Activated naive CD4-positive, alpha-beta T cell (primary cell): ENCODE results near the gene MMP23B.
A peak's percentile ranks its signal among the peaks of the same experiment; 100 is the strongest.

Experiments
- DNase-seq, 4 experiments: peaks; one replicate each; lab custom pipeline; 2025; lab: John Stamatoyannopoulos, UW

Gene MMP23B

DNA sequence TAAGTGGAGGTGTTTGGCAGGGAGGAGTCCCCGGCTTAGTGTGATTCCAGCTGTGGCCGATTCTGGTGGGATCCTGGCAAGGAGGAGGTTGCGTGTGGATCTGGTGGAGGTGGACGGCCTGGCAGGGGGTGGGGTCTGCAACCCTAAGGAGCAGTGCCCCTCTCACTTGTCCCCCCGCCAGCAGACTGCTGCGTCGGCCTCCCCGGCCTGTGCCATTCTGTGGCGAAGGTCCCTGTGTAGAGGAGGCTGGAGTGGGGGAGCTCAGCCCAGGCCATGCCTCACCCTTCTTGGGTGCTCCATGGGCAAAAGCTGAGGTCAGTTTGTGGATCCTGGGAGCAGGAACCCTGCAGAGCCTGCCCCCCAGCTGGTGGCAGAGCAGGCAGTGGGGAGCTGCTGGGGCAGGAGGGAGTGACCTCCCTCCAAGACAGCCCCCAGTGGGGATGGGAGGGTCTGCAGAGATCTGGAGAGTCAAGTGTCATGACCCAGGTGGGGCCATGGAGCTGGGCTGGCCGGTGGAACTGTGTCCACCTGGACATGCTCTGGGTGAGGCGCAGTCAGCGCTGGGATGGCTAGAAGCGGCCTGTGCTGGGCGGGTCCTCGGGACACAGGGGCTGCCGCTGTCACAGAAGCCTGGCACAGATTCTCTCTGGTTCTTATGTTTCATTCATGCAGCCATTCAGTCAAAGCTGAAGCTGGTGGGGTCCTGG, 11.4 kb upstream of the MMP23B start:
- no peak for DNase-seq

DNA sequence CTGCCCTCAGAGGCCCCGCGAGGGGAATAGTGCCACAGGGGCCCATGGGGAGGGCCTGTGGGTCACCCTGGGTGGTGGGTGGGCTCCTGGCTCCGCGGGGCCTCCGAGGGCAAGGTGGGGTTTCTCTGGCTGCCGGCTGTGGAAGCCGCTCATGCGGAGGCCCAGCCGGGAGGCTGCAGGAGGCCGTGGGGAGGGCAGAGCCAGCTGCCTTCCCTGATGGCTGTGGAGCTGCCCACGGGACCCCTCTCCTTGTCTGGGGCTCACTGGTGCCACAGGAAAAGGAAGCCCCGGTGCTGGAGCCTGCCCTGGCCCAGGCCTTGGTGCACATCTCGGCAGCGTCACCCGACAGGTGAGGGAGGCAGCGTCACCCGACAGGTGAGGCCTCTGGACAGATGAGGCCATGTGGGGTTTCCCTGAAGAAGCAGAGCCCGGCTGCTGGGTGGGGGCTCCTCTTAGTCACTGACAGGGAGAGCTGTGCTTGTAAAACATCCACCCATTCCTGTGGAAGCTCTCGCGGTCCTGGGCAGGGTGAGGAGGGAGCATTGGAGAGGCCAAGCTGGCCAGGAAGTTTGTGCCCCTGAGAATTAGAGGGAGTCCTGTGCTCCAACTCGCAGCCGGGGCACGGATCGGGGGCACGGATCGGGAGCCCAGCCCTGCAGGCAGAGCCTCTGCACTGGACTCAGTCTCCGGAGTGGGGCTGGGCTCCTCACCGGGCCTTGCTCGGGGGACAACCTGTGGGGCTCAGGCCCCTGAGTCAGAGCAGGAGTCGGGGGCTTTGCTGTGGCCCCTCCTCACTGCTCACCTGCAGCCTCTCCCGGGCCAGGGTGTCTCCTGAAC, 10.6 kb upstream of the MMP23B start:
- DNase-seq = no peak

DNA sequence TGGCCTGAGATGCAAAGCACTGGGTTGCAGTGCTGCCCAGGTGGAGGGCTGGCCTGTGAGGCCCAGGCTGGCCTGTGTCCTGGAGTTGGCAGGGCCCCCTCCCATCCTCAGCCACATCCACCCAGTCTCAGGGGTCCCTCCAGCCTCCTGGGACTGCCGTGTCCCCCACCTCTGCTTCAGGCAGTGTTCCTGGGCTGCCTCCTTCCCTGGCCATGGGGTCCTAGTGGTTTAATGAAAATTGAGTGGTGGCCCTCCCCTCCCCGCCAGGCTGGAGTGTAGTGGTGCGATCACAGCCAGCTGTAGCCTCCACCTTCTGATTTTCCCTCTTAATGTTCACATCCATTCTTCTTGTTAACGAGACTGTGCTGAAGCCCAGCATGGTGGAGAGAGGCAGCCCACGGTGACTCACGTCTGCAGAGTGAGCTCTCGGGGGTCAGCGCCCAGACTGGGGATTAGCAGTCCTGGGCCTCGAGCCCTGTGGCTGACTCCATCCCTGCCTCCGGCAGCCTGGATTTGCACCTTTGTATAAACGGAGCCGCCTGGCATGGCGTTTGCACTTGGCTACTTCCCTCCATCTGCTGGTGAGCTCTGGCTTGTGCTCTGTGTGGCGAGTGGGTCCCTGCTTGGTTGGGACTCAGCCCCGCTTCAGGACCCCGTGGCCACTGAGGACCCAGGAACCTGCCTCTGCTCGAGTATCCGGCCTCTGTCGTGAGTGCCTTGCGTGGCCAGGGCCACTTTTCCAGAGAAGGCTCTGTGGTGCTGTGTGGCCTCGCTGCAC, 9.8 kb upstream of the MMP23B start:
- DNase-seq = no peak

DNA sequence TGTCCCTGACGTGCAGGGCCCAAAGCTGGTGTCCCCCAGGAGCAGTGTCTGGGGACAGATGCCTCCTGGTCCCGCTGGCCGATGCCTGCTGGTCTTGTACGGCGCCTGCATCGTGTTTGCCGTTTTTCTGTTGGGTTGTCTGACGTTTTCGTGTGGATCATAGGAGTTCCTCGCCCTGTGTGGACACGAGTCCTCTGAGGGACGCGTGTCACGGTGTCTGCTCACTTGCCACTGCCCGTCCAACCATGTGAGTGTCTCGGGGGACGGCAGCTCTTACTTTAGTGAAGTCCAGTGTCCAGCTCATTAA, 9.2 kb upstream of the MMP23B start:
- DNase-seq = no peak

DNA sequence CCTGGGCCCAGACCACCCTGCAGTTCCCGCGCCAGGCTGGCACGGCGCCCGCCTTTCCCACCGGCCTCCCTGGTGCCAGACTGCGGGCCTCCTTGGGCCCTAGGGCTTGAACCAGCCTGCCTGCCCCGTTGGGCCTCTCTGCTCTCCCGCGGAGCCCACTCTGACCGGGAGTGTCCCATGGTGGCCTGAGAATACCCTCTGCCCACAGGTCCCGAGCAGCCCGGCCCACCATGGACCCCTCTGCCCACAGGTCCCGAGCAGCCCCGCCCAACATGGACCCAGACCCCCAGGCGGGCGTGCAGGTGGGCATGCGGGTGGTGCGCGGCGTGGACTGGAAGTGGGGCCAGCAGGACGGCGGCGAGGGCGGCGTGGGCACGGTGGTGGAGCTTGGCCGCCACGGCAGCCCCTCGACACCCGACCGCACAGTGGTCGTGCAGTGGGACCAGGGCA, 8.8 kb upstream of the MMP23B start:
- DNase-seq = no peak

DNA sequence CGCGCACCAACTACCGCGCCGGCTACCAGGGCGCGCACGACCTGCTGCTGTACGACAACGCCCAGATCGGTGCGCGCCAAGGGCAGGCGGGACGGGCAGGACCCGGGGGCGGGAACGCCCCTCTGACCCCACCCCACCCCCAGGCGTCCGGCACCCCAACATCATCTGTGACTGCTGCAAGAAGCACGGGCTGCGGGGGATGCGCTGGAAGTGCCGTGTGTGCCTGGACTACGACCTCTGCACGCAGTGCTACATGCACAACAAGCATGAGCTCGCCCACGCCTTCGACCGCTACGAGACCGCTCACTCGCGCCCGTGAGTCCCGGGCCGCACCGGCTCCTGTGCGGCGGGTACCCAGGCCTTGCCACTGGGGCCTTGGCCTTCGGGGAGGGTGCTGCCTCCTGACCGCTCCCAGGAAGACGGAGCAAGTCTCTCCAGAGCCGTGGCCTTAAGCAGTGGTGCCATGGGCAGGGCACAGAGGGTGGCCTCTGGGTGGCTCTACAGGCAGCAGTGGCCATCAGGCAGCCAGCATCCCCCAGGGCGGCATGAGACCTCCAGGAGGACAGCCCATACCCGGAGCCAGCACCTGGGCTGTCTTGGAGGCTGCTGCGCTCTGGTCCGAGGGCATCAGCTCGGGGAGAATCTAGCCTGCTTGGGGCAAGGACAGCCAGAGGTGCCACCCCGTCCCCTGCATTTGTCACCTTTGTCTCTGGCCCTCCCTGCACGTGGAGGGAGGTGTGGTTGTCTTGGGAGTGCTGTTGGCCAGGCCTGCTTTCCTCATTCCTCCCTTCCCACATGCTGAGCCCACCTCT, 8.1 kb upstream of the MMP23B start:
- DNase-seq = no peak

DNA sequence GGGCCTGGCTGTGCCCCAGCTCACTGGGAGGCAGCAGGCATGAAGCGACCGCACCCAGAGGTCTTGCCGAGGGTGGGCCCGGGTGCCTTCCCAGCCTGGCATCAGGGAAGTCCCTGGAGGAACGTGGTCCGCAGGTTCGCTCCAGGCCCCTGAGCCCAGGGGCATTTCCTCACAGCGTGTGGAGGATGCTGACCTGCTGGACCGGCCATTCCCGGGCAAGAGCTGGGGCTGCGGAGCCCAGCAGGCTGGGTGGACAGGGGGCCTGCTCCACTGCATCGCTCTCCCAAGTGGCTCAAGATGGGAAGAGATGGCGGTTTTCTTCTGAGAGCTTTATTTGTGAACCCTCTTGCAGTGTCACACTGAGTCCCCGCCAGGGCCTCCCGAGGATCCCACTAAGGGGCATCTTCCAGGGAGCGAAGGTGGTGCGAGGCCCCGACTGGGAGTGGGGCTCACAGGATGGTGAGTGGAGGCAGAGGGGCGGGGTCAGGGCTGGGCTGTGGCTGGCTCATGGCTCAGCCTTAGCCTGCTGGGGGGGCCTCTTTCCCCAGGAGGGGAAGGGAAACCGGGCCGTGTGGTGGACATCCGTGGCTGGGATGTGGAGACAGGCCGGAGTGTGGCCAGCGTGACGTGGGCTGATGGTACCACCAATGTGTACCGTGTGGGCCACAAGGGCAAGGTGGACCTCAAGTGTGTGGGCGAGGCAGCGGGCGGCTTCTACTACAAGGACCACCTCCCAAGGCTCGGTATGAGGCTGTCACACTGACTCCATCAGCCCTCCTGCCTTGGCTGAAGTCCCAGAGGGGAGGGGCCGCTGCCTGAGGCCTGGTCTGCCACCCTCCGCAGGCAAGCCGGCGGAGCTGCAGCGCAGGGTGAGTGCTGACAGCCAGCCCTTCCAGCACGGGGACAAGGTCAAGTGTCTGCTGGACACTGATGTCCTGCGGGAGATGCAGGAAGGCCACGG, 7.2 kb upstream of the MMP23B start:
- DNase-seq = no peak

DNA sequence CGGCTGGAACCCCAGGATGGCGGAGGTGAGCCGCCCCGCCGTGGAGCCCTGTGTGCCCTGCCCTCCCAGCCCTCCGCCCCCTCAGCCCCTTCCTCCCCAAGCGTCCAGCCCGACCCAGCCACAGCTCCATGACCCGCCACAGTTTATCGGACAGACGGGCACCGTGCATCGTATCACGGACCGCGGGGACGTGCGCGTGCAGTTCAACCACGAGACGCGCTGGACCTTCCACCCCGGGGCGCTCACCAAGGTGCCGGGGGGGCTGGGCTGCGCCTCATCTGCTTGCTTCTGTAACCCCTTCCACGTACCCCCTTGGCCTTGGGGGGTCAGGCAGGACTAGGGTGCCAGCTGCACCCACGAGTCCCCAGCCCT, 6.6 kb upstream of the MMP23B start:
- no peak for DNase-seq

DNA sequence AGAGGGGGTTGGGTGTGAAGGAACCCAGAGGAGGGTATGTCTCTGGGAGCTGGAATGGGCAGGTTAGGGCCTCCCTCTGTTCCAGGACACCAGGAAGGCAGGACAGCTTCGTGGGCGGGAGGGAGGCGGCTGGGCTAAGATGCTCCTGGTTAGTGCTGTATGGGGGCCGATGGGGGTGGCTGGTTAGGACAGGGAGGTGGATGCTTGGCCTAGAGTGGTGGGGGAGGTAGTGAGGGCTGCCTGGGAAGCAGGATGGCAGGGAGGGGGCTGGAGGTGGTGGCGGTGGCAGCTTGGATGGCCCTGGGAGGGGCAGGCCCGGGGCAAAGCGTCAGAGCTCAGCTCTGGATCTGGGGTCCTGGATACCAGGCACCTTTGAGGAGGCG, 6.2 kb upstream of the MMP23B start:
- no peak for DNase-seq

DNA sequence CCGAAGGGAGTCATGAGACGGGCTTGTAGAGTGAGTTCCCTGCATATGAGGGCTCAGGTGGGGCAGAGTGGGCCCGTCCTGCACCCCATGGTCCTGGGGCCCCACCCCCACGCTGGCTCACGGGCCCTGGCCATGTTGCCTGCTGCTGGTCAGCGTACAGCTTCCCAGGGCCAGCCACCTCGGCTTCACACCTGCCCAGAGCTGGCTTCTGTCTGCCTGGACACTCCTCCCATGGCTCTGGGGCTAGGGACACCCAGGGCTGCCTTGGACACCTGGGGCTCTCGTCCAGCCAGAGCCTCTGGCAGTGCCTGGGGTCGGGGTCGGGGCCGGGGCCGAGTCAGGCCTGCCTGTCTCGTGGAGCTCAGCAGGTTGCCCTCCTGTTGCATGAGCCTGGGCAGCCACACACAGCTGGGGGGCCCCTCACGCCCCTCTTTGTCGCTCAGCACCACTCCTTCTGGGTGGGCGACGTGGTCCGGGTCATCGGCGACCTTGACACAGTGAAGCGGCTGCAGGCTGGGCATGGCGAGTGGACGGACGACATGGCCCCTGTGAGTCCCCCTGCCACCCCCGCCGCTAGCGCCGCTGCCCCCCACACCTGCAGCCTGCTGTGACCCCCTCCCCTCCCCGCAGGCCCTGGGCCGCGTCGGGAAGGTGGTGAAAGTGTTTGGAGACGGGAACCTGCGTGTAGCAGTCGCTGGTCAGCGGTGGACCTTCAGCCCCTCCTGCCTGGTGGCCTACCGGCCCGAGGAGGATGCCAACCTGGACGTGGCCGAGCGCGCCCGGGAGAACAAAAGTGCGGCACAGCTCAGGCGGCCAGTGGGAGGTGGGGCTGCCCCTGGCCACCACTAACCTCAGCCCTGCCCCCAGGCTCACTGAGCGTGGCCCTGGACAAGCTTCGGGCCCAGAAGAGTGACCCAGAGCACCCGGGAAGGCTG, 5.5 kb upstream of the MMP23B start:
- no peak for DNase-seq

DNA sequence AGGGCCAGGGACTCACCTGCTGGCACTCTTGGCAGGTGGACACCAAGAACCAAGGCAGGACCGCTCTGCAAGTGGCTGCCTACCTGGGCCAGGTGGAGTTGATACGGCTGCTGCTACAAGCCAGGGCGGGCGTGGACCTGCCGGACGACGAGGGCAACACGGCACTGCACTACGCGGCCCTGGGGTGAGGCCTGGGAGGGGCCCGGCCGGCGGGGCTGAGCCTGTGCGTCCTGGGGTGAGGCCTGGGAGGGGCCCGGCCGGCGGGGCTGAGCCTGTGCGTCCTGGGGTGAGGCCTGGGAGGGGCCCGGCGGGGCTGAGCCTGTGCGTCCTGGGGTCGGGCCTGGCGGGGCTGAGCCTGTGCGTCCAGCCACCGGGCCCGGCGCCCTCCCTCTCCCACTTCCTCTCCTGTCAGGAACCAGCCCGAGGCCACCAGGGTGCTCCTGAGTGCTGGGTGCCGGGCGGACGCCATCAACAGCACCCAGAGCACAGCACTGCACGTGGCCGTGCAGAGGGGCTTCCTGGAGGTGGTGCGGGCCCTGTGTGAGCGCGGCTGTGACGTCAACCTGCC, 4.6 kb upstream of the MMP23B start:
- DNase-seq = no peak

DNA sequence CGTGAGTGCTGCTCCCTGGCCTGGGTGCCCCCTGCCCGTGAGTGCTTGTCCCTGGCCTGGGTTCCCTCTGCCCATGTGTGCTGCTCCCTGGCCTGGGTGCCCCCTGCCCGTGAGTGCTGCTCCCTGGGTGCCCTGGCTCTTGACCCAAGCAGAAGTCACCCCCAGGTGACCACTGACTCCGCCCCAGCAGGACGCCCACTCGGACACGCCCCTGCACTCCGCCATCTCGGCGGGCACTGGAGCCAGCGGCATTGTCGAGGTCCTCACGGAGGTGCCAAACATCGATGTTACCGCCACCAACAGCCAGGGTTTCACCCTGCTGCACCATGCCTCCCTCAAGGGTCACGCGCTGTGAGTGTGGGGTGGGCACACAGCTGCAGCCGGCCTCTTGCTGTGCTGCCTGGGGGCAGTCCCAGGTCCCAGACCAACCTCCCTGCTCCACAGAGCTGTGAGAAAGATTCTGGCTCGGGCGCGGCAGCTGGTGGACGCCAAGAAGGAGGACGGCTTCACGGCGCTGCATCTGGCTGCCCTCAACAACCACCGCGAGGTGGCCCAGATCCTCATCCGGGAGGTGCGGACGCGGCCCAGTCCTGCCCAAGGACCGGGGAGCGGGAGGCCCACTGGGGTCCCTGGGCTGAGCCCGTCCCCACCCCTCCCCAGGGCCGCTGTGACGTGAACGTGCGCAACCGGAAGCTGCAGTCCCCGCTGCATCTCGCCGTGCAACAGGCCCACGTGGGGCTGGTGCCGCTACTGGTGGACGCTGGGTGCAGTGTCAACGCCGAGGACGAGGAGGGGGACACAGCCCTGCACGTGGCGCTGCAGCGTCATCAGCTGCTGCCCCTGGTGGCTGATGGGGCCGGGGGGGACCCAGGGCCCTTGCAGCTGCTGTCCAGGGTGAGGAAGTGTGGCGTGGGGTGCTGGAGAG, 3.9 kb upstream of the MMP23B start:
- no peak for DNase-seq

DNA sequence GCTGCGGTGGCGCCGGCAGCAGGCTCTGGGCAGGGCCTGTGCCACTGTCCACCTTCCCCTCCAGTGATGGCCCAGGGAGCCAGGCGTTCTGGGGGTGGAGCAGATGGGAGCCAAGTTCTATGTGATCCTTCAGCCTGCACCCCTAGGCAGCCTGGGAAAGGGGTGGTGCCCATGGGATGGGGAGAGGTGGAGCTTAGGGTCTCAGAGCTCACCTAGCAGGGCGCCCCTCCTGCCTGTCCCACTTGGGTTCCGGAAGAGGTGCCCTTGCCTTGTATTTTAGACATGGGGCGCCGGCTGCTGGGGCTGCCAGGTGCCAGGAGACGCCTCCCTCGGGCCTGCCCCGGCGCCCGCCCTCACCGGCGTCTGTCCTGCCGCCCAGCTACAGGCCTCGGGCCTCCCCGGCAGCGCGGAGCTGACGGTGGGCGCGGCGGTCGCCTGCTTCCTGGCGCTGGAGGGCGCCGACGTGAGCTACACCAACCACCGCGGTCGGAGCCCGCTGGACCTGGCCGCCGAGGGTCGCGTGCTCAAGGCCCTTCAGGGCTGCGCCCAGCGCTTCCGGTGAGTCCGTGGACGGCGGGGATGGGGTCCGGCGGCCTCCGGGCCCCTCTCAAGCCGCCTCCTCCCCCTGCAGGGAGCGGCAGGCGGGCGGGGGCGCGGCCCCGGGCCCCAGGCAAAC, 3.1 kb upstream of the MMP23B start:
- no peak for DNase-seq

DNA sequence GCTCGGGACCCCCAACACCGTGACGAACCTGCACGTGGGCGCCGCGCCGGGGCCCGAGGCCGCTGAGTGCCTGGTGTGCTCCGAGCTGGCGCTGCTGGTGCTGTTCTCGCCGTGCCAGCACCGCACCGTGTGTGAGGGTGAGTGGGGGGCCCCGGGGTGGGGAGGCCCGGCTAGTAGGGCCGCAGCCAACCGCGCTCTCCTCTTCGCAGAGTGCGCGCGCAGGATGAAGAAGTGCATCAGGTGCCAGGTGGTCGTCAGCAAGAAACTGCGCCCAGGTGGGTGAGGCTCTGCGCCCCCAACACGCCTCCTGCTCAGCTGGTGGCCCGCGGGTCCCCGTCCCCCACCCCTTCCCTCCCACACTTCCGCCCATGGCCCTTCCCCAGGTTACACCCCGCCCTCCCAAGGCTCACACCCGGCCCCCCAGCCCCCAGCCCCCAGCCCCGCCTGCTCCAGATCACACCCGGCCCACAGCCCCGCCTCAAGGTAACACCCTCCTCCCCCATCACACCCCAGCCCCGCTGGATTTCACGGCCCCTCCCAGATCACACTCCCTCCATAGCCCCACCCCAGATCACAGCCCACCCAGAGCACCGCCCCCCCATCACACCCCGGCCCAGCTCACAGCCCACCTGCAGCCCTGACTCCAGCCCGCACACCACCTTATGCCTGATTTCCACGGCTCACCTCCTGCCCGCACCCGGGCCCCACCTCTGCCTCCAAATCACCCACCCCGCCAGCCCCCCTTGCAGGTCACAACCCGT, 2.4 kb upstream of the MMP23B start:
- peak in 3 of 4 experiments; percentile 49 to 78 (median 74) for DNase-seq

DNA sequence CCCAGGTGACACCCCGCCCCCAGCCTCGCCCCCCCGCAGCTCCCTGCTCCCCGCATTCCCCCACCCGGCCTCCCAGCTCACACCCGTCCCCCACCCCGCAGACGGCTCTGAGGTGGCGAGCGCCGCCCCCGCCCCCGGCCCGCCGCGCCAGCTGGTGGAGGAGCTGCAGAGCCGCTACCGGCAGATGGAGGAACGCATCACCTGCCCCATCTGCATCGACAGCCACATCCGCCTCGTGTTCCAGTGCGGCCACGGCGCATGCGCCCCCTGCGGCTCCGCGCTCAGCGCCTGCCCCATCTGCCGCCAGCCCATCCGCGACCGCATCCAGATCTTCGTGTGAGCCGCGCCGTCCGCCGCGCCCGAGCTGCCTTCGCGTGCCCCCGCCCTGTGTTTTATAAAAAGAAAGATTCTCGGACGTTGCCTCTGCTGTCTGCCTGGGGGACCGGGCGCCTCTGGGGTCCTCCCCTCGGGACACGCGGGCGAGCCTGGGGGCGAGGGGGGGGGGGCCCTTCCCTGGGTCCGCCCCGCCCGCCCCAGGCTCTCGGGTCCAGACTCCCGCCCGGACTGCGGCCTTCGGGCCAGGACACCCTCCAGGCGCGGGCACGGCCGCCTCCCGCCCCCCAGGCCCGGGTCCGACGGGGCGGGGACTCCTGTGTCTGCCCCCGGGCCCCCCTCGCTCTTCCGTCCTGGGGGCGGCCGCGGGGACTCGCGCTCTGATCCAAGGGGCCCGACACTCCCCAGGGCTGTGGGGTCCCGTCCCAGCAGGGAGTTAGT, 1.6 kb upstream of the MMP23B start:
- DNase-seq = peak; percentile 74 to 92 (median 84)
